HEK293 (cell line): Measurements from ENCODE around the gene CABP7.
A peak's percentile ranks its signal among the peaks of the same experiment; 100 is the strongest.

Experiments
- CTCF ChIA-PET: fragments of 350-600 bp; formaldehyde crosslinking; extraction: SDS; loops from one replicate; lab custom pipeline; 2021; ENCODE audit warnings: antibody characterized with exemption; lab: Yijun Ruan, JAX
- POLR2A ChIA-PET: fragments of 300-600 bp; formaldehyde crosslinking; extraction: SDS; loops from one replicate; lab custom pipeline; 2020; ENCODE audit warnings: antibody characterized with exemption, inconsistent platforms; lab: Yijun Ruan, JAX
- H3K27ac ChIP-seq: fragments of 200-500 bp; sonication (Bioruptor generic); 2 replicates; pipeline ENCODE4 v1.5.1; 2014; ENCODE audit warnings: low read depth, low read length, control low read depth, inconsistent platforms; ENCODE audit errors: extremely low read depth
- H3K36me3 ChIP-seq, 2 experiments: fragments of 200-500 bp in 1 of 2; sonication (Bioruptor generic) in 1 of 2; 1 replicate in 1 of 2; 2 replicates in 1 of 2; pipeline ENCODE4 v1.5.1; 2014 to 2017; ENCODE audit warnings: inconsistent platforms in 2 of 2, low read length in 2 of 2; ENCODE audit not compliant: control insufficient read depth in 2 of 2, insufficient read depth in 1 of 2
- H3K4me1 ChIP-seq: fragments of 200-500 bp; sonication (Bioruptor generic); 2 replicates; pipeline ENCODE4 v1.5.1; 2014; ENCODE audit warnings: mild to moderate bottlenecking, low read length, inconsistent platforms; ENCODE audit not compliant: control insufficient read depth, insufficient read depth
- H3K4me3 ChIP-seq: 2 replicates; pipeline ENCODE4 v1.5.1; 2011; ENCODE audit warnings: low read depth, mild to moderate bottlenecking, control low read depth, low read length, moderate library complexity
- H3K9me3 ChIP-seq: fragments of 200-500 bp; sonication (Bioruptor generic); 2 replicates; pipeline ENCODE4 v1.5.1; 2014; ENCODE audit warnings: low read depth, low read length, inconsistent platforms; ENCODE audit not compliant: control insufficient read depth, insufficient read depth
- IKZF3 ChIP-seq: fragments of 450-650 bp; IDR thresholded peaks from 2 replicates; pipeline ENCODE4 v1.5.0; 2018; ENCODE audit warnings: missing biosample characterization, mild to moderate bottlenecking, missing genetic modification characterization, moderate library complexity
- MYNN ChIP-seq: fragments of 450-650 bp; formaldehyde crosslinking; IDR thresholded peaks from 2 replicates; pipeline ENCODE4 v1.5.1; 2016; ENCODE audit warnings: missing biosample characterization, missing genetic modification characterization, borderline replicate concordance
- PRDM1 ChIP-seq: fragments of 450-650 bp; formaldehyde crosslinking; IDR thresholded peaks from 2 replicates; pipeline ENCODE4; 2016; ENCODE audit warnings: missing biosample characterization, missing genetic modification characterization
- SCRT1 ChIP-seq: fragments of 450-650 bp; formaldehyde crosslinking; IDR thresholded peaks from 2 replicates; pipeline ENCODE4 v1.5.1; 2016; ENCODE audit warnings: missing biosample characterization, missing genetic modification characterization, borderline replicate concordance
- SCRT2 ChIP-seq: fragments of 450-650 bp; formaldehyde crosslinking; IDR thresholded peaks from 2 replicates; pipeline ENCODE4 v1.5.1; 2016; ENCODE audit warnings: missing biosample characterization, missing genetic modification characterization
- ZBTB11 ChIP-seq: fragments of 450-650 bp; formaldehyde crosslinking; conservative IDR thresholded peaks from 2 replicates; pipeline ENCODE4 v1.5.1; 2016; ENCODE audit warnings: low read depth, missing biosample characterization, missing genetic modification characterization
- ZBTB21 ChIP-seq: fragments of 450-650 bp; formaldehyde crosslinking; IDR thresholded peaks from 2 replicates; pipeline ENCODE4 v1.5.1; 2017; ENCODE audit warnings: missing biosample characterization, missing genetic modification characterization
- ZBTB26 ChIP-seq: fragments of 450-650 bp; formaldehyde crosslinking; optimal IDR thresholded peaks from 2 replicates; pipeline ENCODE3; 2016; ENCODE audit warnings: missing biosample characterization, mild to moderate bottlenecking, missing genetic modification characterization
- ZBTB48 ChIP-seq: fragments of 450-650 bp; formaldehyde crosslinking; IDR thresholded peaks from 2 replicates; pipeline ENCODE4 v1.5.1; 2016; ENCODE audit warnings: missing biosample characterization, missing genetic modification characterization
- ZFHX2 ChIP-seq: fragments of 450-650 bp; formaldehyde crosslinking; conservative IDR thresholded peaks from 2 replicates; pipeline ENCODE4 v1.5.1; 2016; ENCODE audit warnings: missing biosample characterization, missing genetic modification characterization
- ZNF112 ChIP-seq: fragments of 450-650 bp; formaldehyde crosslinking; IDR thresholded peaks from 2 replicates; pipeline ENCODE4 v1.5.0; 2017; ENCODE audit warnings: missing biosample characterization, missing genetic modification characterization
- ZNF121 ChIP-seq: fragments of 450-650 bp; formaldehyde crosslinking; IDR thresholded peaks from 2 replicates; pipeline ENCODE4 v1.5.1; 2016; ENCODE audit warnings: missing biosample characterization, missing genetic modification characterization
- ZNF133 ChIP-seq: fragments of 450-650 bp; formaldehyde crosslinking; IDR thresholded peaks from 2 replicates; pipeline ENCODE4 v1.5.1; 2016; ENCODE audit warnings: missing biosample characterization, missing genetic modification characterization
- ZNF148 ChIP-seq: fragments of 450-650 bp; formaldehyde crosslinking; IDR thresholded peaks from 2 replicates; pipeline ENCODE4 v1.5.0; 2017; ENCODE audit warnings: missing biosample characterization, missing genetic modification characterization, borderline replicate concordance
- ZNF362 ChIP-seq: fragments of 450-650 bp; formaldehyde crosslinking; IDR thresholded peaks from 2 replicates; pipeline ENCODE4 v1.5.1; 2016; ENCODE audit warnings: missing biosample characterization, missing genetic modification characterization
- ZNF394 ChIP-seq: fragments of 450-650 bp; formaldehyde crosslinking; IDR thresholded peaks from 2 replicates; pipeline ENCODE4 v1.5.1; 2016; ENCODE audit warnings: missing biosample characterization, missing genetic modification characterization, mild to moderate bottlenecking, moderate library complexity, borderline replicate concordance
- ZNF404 ChIP-seq: fragments of 450-650 bp; formaldehyde crosslinking; IDR thresholded peaks from 2 replicates; pipeline ENCODE4 v1.5.1; 2017; ENCODE audit warnings: missing biosample characterization, missing genetic modification characterization
- ZNF513 ChIP-seq: fragments of 450-650 bp; IDR thresholded peaks from 2 replicates; pipeline ENCODE4 v1.5.1; 2018; ENCODE audit warnings: missing biosample characterization, missing genetic modification characterization
- ZNF621 ChIP-seq: fragments of 450-650 bp; formaldehyde crosslinking; IDR thresholded peaks from 2 replicates; pipeline ENCODE4 v1.5.1; 2017; ENCODE audit warnings: missing biosample characterization, missing genetic modification characterization
- ZNF664 ChIP-seq: fragments of 450-650 bp; formaldehyde crosslinking; IDR thresholded peaks from 2 replicates; pipeline ENCODE4 v1.5.1; 2016; ENCODE audit warnings: missing biosample characterization, missing genetic modification characterization
- ZNF747 ChIP-seq: fragments of 450-650 bp; formaldehyde crosslinking; IDR thresholded peaks from 2 replicates; pipeline ENCODE4 v1.5.1; 2016; ENCODE audit warnings: missing biosample characterization, missing genetic modification characterization
- ZNF785 ChIP-seq: fragments of 450-650 bp; formaldehyde crosslinking; IDR thresholded peaks from 2 replicates; pipeline ENCODE4 v1.5.1; 2016; ENCODE audit warnings: missing biosample characterization, missing genetic modification characterization
- ZNF837 ChIP-seq: fragments of 450-650 bp; formaldehyde crosslinking; IDR thresholded peaks from 2 replicates; pipeline ENCODE4 v1.5.1; 2016; ENCODE audit warnings: missing biosample characterization, missing genetic modification characterization
- ZXDB ChIP-seq: fragments of 450-650 bp; formaldehyde crosslinking; IDR thresholded peaks from 2 replicates; pipeline ENCODE4 v1.5.1; 2016; ENCODE audit warnings: missing biosample characterization, missing genetic modification characterization

CABP7 gene

GRCh38 chr22:29695129-29695926 is 24.5 kb upstream of the CABP7 start:
- H3K9me3 ChIP-seq = no peaks in the 10 kb centered on the region
- H3K4me3 ChIP-seq = no peak overlapping the region
- H3K4me1 ChIP-seq = no peaks in the 10 kb centered on the region
- H3K36me3 ChIP-seq = peaks cover 0 to 63% of the 10 kb centered on the region in 2 experiments; a peak in 2 of 3 replicates
- ChIA-PET CTCF (interaction anchor here (0.7 to 1.0 kb wide), 2 partner anchors 72 to 307 kb away, joined by 3 to 4 read pairs; no protein-coding TSS in a partner anchor), POLR2A (interaction anchor here (0.5 kb wide), 1 partner anchor 42 kb away, joined by 4 read pairs; no protein-coding TSS in a partner anchor)
- H3K27ac ChIP-seq = no peak overlapping the region
- TF ChIP-seq ZNF404 (tag by site-specific recombination) (no peak), ZNF121 (no peak), ZNF394 (no peak), SCRT2 (tag by site-specific recombination) (peak; percentile 60), ZBTB26 (tag by site-specific recombination) (no peak), ZNF837 (tag by site-specific recombination) (no peak), SCRT1 (tag by site-specific recombination) (0 out of 2 replicates have a peak, but pooled peaks have one; percentile 55), ZNF621 (tag by site-specific recombination) (no peak), PRDM1 (tag by site-specific recombination) (no peak), ZNF747 (tag by site-specific recombination) (no peak), MYNN (tag by site-specific recombination) (no peak), ZNF362 (tag by site-specific recombination) (no peak), ZXDB (tag by site-specific recombination) (no peak)

- ChIA-PET CTCF (interaction anchor here (0.8 kb wide), 1 partner anchor 391 kb away, joined by 3 read pairs; no protein-coding TSS in a partner anchor), POLR2A (no interaction called here)
- Histone ChIP-seq H3K9me3 (no peaks in the 10 kb centered on the region), H3K4me1 (peaks cover 14% of the 10 kb centered on the region), H3K4me3 (no peak overlapping the region), H3K27ac (no peak overlapping the region), H3K36me3 (peaks cover 0 to 36% of the 10 kb centered on the region in 2 experiments; a peak in 2 of 3 replicates)
- TF ChIP-seq ZBTB11 (tag by site-specific recombination) = no peak
- TF ChIP-seq ZFHX2 (tag by site-specific recombination) = no peak
- no peak for TF ChIP-seq ZNF785 (tag by site-specific recombination)
- no peak for TF ChIP-seq ZNF148 (tag by site-specific recombination)
- no peak for TF ChIP-seq ZNF513 (tag by site-specific recombination)
- no peak for TF ChIP-seq ZNF664
- TF ChIP-seq ZBTB48 = no peak
- TF ChIP-seq ZNF133 (tag by site-specific recombination) = no peak
- no peak for TF ChIP-seq ZNF112 (tag by site-specific recombination)
- no peak for TF ChIP-seq ZBTB21 (tag by site-specific recombination)
- no peak for TF ChIP-seq IKZF3 (tag by site-specific recombination)
Measured at GRCh38 chr22:29697853-29698598, 21.8 kb upstream of the CABP7 start.
